Activated naive CD8-positive, alpha-beta T cell treated with anti-CD3 and anti-CD28 coated beads for 36 hours (primary cell): ENCODE results near the gene RASA4B. TPM values are rescaled to one million over a fixed set of nuclear protein-coding genes. Genes with fewer than 3 reads are reported as not detected.
"Not testable (repeated sequence)": the region's sequence is repeated elsewhere in the genome, so short reads cannot be mapped to it uniquely, and the experiment has no call there.

Experiments
- DNase-seq: peaks from one replicate; pipeline ENCODE4 v3.0.0; 2021
- H3K27ac Mint-ChIP-seq: one replicate; pipeline ENCODE4 v1.8.0; 2022; ENCODE audit warnings: mild to moderate bottlenecking, moderate library complexity, mixed read lengths
- H3K27me3 Mint-ChIP-seq: one replicate; pipeline ENCODE4 v1.8.0; 2022; ENCODE audit warnings: mild to moderate bottlenecking, mixed read lengths
- H3K36me3 Mint-ChIP-seq: one replicate; pipeline ENCODE4 v1.8.0; 2021; ENCODE audit warnings: mild to moderate bottlenecking, mixed read lengths
- H3K4me1 Mint-ChIP-seq: one replicate; pipeline ENCODE4 v1.8.0; 2021; ENCODE audit warnings: mixed read lengths
- H3K4me3 Mint-ChIP-seq: one replicate; pipeline ENCODE4 v1.8.0; 2022; ENCODE audit warnings: mild to moderate bottlenecking, moderate library complexity, mixed read lengths
- H3K9me3 Mint-ChIP-seq: one replicate; pipeline ENCODE4 v1.8.0; 2022; ENCODE audit warnings: mixed read lengths
- total RNA-seq, 2 experiments: library from RNA; stranded (reverse); gene quantifications; one replicate each; pipeline ENCODE4 v1.2.3, GENCODE V29; 2021

The RASA4B gene
- total RNA-seq, 2 experiments from 2014 or later, result 23.6 to 25.2 TPM

DNA sequence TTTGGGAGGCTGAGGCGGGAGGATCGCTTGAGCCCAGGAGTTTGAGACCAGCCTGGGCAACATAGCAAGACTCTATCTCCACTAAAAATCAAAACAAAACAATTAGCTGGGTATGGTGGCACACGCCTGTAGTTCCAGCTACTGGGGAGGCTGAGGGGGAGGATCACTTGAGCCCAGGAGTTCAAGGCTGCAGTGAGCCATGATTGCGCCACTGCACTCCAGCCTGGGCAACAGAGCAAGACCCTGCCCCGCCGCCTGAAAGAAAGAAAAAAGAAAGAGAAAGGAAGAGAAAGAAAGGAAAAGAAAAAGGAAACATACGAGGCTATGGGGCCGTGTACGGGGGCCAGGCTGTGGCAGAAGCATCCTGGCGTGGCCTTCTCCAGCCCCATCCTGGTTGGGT, 62.6 kb downstream of the RASA4B start:
- not testable (repeated sequence) for H3K27ac Mint-ChIP-seq, H3K36me3 Mint-ChIP-seq, H3K4me3 Mint-ChIP-seq, H3K9me3 Mint-ChIP-seq, DNase-seq, H3K27me3 Mint-ChIP-seq, H3K4me1 Mint-ChIP-seq

DNA sequence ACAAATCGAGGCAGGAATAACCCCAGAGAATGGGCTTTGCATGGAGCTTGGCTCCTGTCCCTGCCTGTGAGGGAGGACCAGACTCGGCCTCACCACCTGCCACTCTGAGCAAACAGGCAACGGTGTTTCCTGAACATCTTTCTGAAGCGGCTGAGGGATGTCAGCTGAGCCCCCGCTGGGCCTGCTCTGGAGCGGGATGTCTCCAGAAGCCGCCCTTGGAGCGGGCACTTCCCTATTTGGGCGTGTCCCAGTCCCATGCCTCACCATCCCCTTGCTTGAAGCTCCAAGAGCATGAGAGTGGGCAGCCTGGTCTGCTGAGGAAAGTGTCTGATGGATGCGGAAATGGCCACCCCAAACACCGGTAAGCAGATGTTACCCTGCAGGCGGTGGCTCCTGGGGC, 63.1 kb downstream of the RASA4B start:
- H3K27ac Mint-ChIP-seq, result no peak overlapping the region

DNA sequence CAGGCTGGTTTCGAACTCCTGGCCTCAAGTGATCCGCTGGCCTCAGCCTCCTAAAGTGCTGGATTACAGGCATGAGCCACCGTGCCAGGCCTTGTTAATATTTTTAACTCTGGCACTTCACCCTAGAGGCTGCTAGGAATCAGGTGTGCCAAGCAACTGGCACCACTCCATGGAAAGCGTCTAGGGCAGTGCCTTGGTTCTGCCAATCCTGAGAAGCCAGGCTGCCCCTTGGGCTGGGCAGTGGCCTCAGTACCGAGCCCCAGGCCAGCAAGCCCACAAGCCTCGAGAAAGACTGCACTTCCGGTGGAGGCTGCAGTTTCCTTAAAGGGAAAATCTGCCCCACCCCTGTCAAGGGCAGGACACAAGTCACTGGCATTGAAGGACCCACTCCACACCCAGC, 64.3 kb downstream of the RASA4B start:
- Mint-ChIP-seq H3K4me3 (no peak overlapping the region), H3K36me3 (peaks cover 4% of the 10 kb centered on the region), H3K27ac (no peak overlapping the region), H3K27me3 (no peaks in the 10 kb centered on the region), H3K9me3 (no peaks in the 10 kb centered on the region), H3K4me1 (peaks cover under 1% of the 10 kb centered on the region)
- DNase-seq, result no peak

More for the DNA sequence above, 63.1 kb downstream of the RASA4B start:
- Mint-ChIP-seq H3K9me3 (no peaks in the 10 kb centered on the region), H3K36me3 (peaks cover 2% of the 10 kb centered on the region), H3K4me1 (no peaks in the 10 kb centered on the region), H3K4me3 (no peak overlapping the region), H3K27me3 (no peaks in the 10 kb centered on the region)
- no peak for DNase-seq

DNA sequence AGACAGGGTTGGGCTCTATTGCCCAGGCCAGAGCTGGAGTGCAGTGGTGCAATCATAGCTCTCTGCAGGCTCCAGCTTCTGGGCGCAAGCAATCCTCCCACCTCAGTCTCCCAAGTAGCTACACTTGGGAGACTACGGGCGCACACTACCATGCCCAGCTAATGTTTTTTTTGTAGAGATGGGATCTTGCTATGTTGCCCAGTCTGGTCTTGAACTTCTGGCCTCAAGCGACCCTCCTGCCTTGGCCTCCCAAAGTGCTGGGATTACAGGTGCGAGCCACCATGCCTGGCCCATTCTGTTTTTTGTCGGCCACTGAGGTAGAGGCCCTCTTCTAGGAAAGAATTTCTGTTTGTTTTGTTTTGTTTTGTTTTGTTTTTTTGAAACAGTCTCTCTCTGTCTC, 65.1 kb downstream of the RASA4B start:
- no peak overlapping the region for H3K27ac Mint-ChIP-seq
- no peaks in the 10 kb centered on the region for H3K27me3 Mint-ChIP-seq
- H3K36me3 Mint-ChIP-seq, result peaks cover 4% of the 10 kb centered on the region

DNA sequence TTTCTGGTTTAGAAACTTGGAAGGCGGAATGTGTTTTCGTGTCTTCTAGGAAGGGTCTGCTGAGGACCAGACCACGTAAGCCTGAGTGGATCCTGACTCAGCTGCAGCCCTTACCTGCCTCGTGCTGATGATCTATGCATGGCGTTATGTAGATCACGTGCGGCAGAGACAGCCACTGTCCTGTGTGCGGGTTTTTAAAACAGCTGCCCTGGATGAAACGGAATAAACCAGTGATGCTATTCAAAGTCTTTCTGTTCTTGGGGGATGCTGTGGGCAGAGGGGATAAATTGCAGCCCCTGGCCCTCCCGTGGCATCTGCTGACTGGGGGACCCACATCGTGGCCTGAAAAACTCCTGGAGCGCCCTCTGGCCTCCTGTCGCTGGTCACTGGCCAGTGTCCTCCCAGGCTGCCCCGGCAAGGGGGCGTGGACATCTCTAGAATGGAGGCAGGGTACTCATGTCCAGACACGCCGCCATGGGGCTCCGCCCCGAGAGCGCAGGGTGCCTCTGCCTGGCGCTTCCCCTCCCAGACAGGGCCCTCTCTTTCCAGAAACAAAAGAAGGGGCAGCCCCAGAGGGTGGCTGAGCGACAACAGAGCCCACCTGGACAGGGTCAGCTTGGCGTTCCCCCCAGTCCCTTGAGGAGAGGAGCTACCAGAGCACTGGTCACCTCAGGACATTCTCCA, 66.1 kb downstream of the RASA4B start:
- H3K9me3 Mint-ChIP-seq, result no peaks in the 10 kb centered on the region
- peaks cover 2% of the 10 kb centered on the region for H3K4me1 Mint-ChIP-seq
- H3K4me3 Mint-ChIP-seq, result no peak overlapping the region
- H3K36me3 Mint-ChIP-seq, result peaks cover 4% of the 10 kb centered on the region
- DNase-seq, result no peak
- H3K27ac Mint-ChIP-seq, result no peak overlapping the region
- H3K27me3 Mint-ChIP-seq, result no peaks in the 10 kb centered on the region

More for the DNA sequence above, 65.1 kb downstream of the RASA4B start:
- no peak for DNase-seq
- no peaks in the 10 kb centered on the region for H3K9me3 Mint-ChIP-seq
- no peak overlapping the region for H3K4me3 Mint-ChIP-seq
- H3K4me1 Mint-ChIP-seq, result peaks cover 2% of the 10 kb centered on the region

DNA sequence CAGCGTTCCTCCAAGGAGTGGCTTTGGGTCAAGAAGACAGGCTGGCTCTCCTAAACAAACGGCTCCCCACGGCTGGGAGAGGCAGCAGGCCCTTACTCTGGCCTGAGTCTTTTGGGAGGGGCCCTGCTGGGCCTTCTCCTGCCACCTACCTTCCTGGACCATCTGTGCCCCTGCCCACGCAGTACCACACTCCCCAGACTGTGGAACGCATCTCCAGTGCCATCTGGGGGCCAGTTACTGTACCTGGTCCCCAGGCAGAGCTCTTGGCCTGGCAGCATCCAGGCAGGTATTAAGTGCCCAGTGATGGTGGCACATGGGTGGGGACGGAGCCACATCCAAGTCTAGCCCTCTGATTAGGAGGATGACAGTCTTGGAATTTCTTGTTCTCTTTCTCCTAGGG, 67.3 kb downstream of the RASA4B start:
- Mint-ChIP-seq H3K9me3 (no peaks in the 10 kb centered on the region), H3K27me3 (no peaks in the 10 kb centered on the region), H3K4me1 (peaks cover 4% of the 10 kb centered on the region), H3K36me3 (peaks cover 4% of the 10 kb centered on the region), H3K4me3 (no peak overlapping the region), H3K27ac (no peak overlapping the region)
- peak; percentile 42 for DNase-seq

DNA sequence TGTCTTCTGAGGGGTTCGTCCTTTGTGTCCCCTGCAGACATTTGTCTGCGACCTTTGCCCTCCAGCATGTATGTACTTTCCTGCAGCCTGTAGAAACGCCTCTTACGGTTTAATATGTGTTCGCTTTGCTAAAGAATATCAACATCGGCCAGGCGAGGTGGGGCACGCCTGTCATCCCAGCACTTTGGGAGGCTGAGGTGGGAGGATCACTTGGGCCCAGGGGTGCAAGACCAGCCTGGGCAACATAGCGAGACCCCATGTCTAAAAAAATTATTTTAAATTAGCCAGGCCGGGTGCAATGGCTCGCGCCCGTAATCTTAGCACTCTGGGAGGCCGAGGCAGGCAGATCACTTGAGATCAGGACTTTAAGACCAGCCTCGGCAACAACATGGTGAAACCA, 68.4 kb downstream of the RASA4B start:
- peaks cover 8% of the 10 kb centered on the region for H3K4me1 Mint-ChIP-seq
- no peak for DNase-seq
- no peak overlapping the region for H3K27ac Mint-ChIP-seq
- no peaks in the 10 kb centered on the region for H3K27me3 Mint-ChIP-seq
- H3K4me3 Mint-ChIP-seq, result no peak overlapping the region
- H3K9me3 Mint-ChIP-seq, result no peaks in the 10 kb centered on the region
- H3K36me3 Mint-ChIP-seq, result peaks cover 7% of the 10 kb centered on the region

DNA sequence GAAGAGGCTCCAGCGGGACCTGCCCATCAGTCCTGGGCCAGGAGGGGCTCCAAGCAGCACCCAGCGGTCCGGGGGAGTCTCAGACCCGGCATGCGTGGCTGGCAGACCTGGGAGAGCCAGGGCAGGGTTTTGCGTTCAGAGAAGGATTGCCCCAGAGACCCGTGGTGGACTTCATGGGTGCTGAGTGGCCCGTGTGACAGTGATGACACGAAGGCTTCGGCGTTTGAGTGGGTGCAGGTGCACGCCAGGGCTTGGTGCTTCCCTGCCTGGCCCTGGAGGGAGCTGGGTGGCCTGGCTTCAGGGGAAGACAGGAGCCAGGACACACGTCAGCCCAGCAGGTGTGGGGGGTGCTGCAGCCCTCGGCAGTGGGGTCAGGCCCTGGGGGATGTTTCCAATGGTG, 70.3 kb downstream of the RASA4B start:
- Mint-ChIP-seq H3K27me3 (no peaks in the 10 kb centered on the region), H3K9me3 (no peaks in the 10 kb centered on the region), H3K36me3 (peaks cover 7% of the 10 kb centered on the region), H3K4me3 (no peak overlapping the region), H3K4me1 (peaks cover 10% of the 10 kb centered on the region), H3K27ac (no peak overlapping the region)
- DNase-seq, result no peak

DNA sequence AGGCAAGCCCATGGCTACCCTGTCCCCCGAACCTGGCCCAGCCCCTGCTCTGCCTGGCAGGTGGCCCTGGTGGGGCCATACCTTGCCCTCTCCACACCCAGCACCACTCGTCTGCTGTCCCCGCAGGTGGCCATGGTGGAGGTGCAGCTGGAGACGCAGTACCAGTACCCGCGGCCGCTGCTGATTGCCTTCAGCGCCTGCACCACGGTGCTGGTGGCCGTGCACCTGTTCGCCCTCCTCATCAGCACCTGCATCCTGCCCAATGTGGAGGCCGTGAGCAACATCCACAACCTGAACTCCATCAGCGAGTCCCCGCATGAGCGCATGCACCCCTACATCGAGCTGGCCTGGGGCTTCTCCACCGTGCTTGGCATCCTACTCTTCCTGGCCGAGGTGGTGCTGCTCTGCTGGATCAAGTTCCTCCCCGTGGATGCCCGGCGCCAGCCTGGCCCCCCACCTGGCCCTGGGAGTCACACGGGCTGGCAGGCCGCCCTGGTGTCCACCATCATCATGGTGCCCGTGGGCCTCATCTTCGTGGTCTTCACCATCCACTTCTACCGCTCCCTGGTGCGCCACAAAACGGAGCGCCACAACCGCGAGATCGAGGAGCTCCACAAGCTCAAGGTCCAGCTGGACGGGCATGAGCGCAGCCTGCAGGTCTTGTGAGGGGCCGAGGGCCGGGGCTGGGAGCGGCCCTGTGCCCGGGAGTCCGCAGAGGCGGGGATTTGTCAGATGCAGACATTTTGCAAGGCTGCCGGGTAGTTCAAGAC, 71.0 kb downstream of the RASA4B start:
- Mint-ChIP-seq H3K27me3 (no peaks in the 10 kb centered on the region), H3K27ac (no peak overlapping the region), H3K4me3 (no peak overlapping the region), H3K9me3 (no peaks in the 10 kb centered on the region), H3K36me3 (peaks cover 7% of the 10 kb centered on the region), H3K4me1 (peaks cover 10% of the 10 kb centered on the region)
- no peak for DNase-seq

DNA sequence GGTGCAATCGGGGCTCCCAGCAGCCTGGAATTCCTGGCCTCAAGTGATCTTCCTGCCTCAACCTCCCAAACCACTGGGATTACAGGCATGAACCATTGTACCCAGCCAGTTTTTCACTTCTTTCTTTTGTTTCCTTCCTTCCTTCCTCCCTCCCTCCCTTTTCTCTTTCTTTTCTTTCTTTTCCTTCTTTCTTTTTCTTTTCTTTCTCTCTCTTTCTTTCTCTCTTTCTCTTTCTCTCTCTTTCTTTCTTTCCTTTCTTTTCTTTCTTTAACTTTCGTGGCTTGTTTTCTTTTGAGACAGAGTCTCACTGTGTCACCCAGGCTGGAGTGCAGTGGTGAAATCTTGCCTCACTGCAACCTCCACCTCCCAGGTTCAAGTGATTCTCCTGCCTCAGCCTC, 71.9 kb downstream of the RASA4B start:
- Mint-ChIP-seq H3K36me3 (peaks cover 7% of the 10 kb centered on the region), H3K4me3 (no peak overlapping the region), H3K27ac (no peak overlapping the region), H3K4me1 (peaks cover 10% of the 10 kb centered on the region), H3K27me3 (no peaks in the 10 kb centered on the region), H3K9me3 (no peaks in the 10 kb centered on the region)
- no peak for DNase-seq

DNA sequence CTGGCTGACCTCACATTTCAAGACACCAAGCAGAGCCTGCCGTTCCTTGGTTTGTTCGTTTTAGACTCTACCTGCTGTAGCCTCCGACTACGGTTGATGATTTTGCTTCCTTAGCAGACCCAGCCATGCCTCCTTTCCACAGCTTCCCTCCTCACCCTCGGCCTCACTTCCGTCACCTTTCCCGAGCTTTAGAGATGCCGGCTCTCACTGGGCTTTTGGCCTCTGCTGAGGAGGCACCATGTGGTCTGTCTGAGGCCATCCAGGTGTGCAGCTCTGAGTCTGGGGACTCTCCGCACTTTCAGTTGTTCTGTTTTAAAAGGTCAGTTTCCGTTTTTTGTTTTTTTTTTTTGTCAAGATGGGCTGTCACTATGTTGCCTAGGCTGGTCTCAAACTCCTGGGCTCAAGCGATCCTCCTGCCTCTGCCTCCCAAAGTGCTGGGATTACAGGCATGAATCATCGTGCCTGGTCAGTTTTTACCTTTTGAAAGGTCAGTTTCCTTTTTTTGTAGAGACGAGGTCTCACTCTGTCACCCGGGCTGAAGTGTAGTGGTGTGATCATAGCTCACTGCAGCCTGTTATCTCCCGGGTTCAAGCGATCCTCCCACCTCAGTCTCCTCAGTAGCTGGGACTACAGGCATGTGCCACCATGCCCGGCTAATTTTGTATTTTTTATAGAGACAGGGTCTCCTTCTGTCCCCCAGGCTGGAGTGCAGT, 72.5 kb downstream of the RASA4B start:
- DNase-seq, result no peak
- H3K36me3 Mint-ChIP-seq, result peaks cover 7% of the 10 kb centered on the region
- H3K27ac Mint-ChIP-seq, result no peak overlapping the region
- H3K27me3 Mint-ChIP-seq, result no peaks in the 10 kb centered on the region
- no peak overlapping the region for H3K4me3 Mint-ChIP-seq
- no peaks in the 10 kb centered on the region for H3K9me3 Mint-ChIP-seq
- peaks cover 10% of the 10 kb centered on the region for H3K4me1 Mint-ChIP-seq

DNA sequence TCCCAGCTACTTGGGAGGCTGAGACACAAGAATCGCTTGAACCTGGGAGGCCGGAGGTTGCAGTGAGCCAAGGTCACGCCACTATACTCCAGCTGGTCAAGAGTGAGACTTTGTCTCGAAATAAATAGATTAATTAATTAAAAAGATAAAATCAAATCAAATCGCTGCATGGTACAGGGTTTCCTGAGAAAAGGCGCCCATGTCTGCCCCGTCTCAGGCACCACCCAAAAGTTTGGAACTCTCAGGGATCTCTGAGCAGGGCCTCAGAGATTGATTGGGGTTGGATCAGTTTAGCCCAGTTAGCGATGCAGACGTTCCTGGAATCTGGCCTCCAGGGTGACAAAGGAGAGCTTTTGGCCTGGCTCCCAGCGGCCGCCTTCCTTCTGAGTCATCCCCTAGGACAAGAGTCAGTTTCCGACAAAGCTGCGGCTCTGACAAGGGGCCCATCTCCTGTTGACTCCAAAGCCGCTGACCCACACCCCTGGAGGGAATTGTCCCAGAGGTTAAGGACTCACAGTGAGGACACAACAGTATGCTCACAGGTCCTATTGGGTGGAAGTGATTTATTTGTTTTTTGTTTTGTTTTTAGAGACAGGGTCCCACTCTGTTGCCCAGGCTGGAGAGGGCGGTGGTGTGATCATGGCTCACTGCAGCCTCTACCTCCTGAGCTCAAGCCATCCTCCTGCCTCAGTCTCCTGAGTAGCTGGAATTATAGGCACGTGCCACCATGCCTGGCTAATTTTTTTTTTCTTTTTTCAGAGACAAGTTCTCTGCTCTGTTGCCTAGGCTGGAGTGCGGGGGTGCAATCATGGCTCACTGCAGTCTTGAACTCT, 77.4 kb downstream of the RASA4B start:
- no peak overlapping the region for H3K27ac Mint-ChIP-seq

DNA sequence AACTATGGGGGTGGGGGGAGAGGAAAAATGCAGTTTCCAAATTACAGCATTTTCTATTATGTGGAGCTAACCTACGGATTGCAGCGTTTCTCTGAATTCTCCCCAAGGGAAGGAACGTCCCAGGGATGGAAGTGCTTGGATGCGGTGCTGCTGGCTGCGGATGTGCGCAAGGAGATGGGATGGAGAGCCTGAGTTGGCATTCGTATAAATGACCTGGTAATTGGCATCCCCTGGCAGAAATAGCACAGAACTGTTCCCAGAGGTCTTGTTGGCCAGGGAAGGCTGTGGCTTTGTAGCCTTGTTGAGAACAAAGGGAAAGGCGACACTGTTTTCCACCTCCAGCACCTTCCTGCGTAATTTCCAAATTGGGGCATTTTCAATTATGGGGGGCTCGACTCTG, 81.5 kb downstream of the RASA4B start:
- Mint-ChIP-seq H3K27ac (no peak overlapping the region), H3K4me3 (no peak overlapping the region)

More for the DNA sequence above, 77.4 kb downstream of the RASA4B start:
- no peak for DNase-seq
- Mint-ChIP-seq H3K4me3 (no peak overlapping the region), H3K36me3 (peaks cover 6% of the 10 kb centered on the region), H3K9me3 (no peaks in the 10 kb centered on the region), H3K27me3 (no peaks in the 10 kb centered on the region), H3K4me1 (peaks cover 8% of the 10 kb centered on the region)

DNA sequence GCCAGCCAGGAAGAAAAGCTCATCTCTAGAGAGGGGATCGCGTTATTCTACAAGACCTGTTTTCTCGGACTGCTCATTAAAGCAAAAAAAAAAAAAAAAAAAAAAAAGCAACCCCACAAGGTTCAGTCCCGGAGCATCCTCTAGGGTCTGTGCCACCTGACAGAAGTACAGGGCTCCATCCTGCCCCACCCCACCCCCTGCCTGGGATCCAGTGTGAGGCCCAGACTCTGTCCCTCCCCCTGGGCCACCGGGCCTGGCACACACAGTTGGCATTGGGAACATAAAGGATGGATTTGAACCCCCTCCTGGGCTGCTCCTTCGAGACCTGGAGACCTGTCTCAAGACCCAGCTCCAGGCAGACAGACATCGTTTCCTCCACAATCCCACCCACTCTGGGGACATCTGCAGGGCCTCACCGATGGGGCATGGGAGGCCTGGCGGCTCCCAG, 83.5 kb downstream of the RASA4B start:
- DNase-seq, result no peak
- Mint-ChIP-seq H3K36me3 (peaks cover 6% of the 10 kb centered on the region), H3K9me3 (no peaks in the 10 kb centered on the region), H3K27ac (peak overlapping the region; percentile 72), H3K4me1 (peaks cover 40% of the 10 kb centered on the region), H3K27me3 (no peaks in the 10 kb centered on the region), H3K4me3 (peak overlapping the region; percentile 89)

More for the DNA sequence above, 81.5 kb downstream of the RASA4B start:
- no peak for DNase-seq
- no peaks in the 10 kb centered on the region for H3K9me3 Mint-ChIP-seq
- peaks cover 7% of the 10 kb centered on the region for H3K36me3 Mint-ChIP-seq
- no peaks in the 10 kb centered on the region for H3K27me3 Mint-ChIP-seq
- H3K4me1 Mint-ChIP-seq, result peaks cover 26% of the 10 kb centered on the region
